ENCODE data around the gene COL20A1. TPM values are rescaled to one million over a fixed set of nuclear protein-coding genes. Genes with fewer than 3 reads are reported as not detected.
A peak's percentile ranks its signal among the peaks of the same experiment; 100 is the strongest.

COL20A1 gene
- total RNA-seq, 1 experiment from 2014 or later: not detected

- DNase-seq (ENCODE audit: low read depth): no peak
These were observed 14.7 kb downstream of the COL20A1 start for GRCh38 chr20:63307538-63308217.

GRCh38 chr20:63308218-63308911 is 15.4 kb downstream of the COL20A1 start:
- no peak for DNase-seq (ENCODE audit: low read depth)

GRCh38 chr20:63309261-63310071 is 16.5 kb downstream of the COL20A1 start:
- DNase-seq (ENCODE audit: low read depth): peak; percentile 41

- no peak for DNase-seq (ENCODE audit: low read depth)
These were observed 17.4 kb downstream of the COL20A1 start for GRCh38 chr20:63310265-63310991.

GRCh38 chr20:63311186-63311832 is 18.3 kb downstream of the COL20A1 start:
- no peak for DNase-seq (ENCODE audit: low read depth)

GRCh38 chr20:63311833-63312243 is 18.9 kb downstream of the COL20A1 start:
- DNase-seq (ENCODE audit: low read depth): no peak

- DNase-seq (ENCODE audit: low read depth): no peak
These were observed 19.3 kb downstream of the COL20A1 start for GRCh38 chr20:63312273-63312672.

- DNase-seq (ENCODE audit: low read depth): no peak
These were observed 19.8 kb downstream of the COL20A1 start for GRCh38 chr20:63312690-63313348.

- DNase-seq (ENCODE audit: low read depth): no peak
These were observed 20.5 kb downstream of the COL20A1 start for GRCh38 chr20:63313349-63314014.

GRCh38 chr20:63314015-63314471 is 21.1 kb downstream of the COL20A1 start:
- DNase-seq (ENCODE audit: low read depth): no peak

GRCh38 chr20:63314566-63315239 is 21.7 kb downstream of the COL20A1 start:
- no peak for DNase-seq (ENCODE audit: low read depth)

GRCh38 chr20:63315240-63315689 is 22.3 kb downstream of the COL20A1 start:
- no peak for DNase-seq (ENCODE audit: low read depth)

GRCh38 chr20:63315731-63316491 is 22.9 kb downstream of the COL20A1 start:
- DNase-seq (ENCODE audit: low read depth): no peak

- no peak for DNase-seq (ENCODE audit: low read depth)
These were observed 23.5 kb downstream of the COL20A1 start for GRCh38 chr20:63316502-63316921.

- DNase-seq (ENCODE audit: low read depth): no peak
These were observed 24.1 kb downstream of the COL20A1 start for GRCh38 chr20:63317061-63317460.

GRCh38 chr20:63317601-63318291 is 24.8 kb downstream of the COL20A1 start:
- DNase-seq (ENCODE audit: low read depth): no peak

GRCh38 chr20:63318391-63319163 is 25.6 kb downstream of the COL20A1 start:
- DNase-seq (ENCODE audit: low read depth): no peak

Measured in RPMI7951 (cell line).